Mesothelial cell of epicardium (in vitro differentiated cells): ENCODE data around the gene DDX18. TPM values are rescaled to one million over a fixed set of nuclear protein-coding genes. Genes with fewer than 3 reads are reported as not detected.

Experiments used
- DNase-seq, 2 experiments: peaks; one replicate each; pipeline ENCODE4 v3.0.0; 2021; ENCODE audit warnings: low spot score in 2 of 2; ENCODE audit not compliant: unreplicated experiment in 2 of 2
- H3K27ac Mint-ChIP-seq: 2 replicates; pipeline ENCODE4 v1.8.0; 2021; ENCODE audit warnings: mixed read lengths
- H3K27me3 Mint-ChIP-seq: 2 replicates; pipeline ENCODE4 v1.8.0; 2021; ENCODE audit warnings: low read depth, mixed read lengths
- H3K36me3 Mint-ChIP-seq: 2 replicates; pipeline ENCODE4 v1.8.0; 2021; ENCODE audit warnings: mixed read lengths
- H3K4me1 Mint-ChIP-seq: 2 replicates; pipeline ENCODE4 v1.8.0; 2021; ENCODE audit warnings: mixed read lengths
- H3K4me3 Mint-ChIP-seq: 2 replicates; pipeline ENCODE4 v1.8.0; 2021; ENCODE audit warnings: mild to moderate bottlenecking, moderate library complexity, mixed read lengths
- H3K9me3 Mint-ChIP-seq: 2 replicates; pipeline ENCODE4 v1.8.0; 2021; ENCODE audit warnings: mixed read lengths
- total RNA-seq: library from RNA; stranded (reverse); gene quantifications from 3 replicates; pipeline ENCODE4 v1.2.1, GENCODE V29; 2021
- TF ChIP-seq, protein P1 (sequence below): fragments of 200-600 bp; sonication (generic); IDR thresholded peaks from one replicate; pipeline ENCODE4 v1.5.0; 2021; ENCODE audit warnings: antibody characterized with exemption; ENCODE audit not compliant: unreplicated experiment

DDX18 gene
- total RNA-seq, 1 donor from 2014 or later: 64.4 TPM

DNA sequence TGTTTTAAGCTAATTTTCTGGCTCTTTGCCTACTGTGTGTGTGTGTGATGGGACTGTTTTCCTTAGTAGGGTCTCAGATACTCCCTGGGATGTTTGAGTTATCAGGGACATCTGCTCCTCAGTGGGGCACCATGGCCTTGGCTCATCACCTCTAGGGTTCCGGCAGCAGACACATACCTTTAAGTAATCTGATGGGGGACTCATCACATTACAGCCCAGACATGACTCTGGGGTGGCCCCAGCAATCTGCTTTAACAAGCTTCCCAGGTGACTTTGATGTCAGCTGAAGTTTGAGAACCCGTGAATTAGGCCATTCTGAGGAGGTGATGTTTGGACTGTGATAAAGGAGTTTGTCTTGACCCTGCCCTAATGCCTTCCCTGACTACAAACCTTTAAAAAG, 38.8 kb downstream of the DDX18 start:
- no peak for DNase-seq
- TF ChIP-seq, protein P1, sequence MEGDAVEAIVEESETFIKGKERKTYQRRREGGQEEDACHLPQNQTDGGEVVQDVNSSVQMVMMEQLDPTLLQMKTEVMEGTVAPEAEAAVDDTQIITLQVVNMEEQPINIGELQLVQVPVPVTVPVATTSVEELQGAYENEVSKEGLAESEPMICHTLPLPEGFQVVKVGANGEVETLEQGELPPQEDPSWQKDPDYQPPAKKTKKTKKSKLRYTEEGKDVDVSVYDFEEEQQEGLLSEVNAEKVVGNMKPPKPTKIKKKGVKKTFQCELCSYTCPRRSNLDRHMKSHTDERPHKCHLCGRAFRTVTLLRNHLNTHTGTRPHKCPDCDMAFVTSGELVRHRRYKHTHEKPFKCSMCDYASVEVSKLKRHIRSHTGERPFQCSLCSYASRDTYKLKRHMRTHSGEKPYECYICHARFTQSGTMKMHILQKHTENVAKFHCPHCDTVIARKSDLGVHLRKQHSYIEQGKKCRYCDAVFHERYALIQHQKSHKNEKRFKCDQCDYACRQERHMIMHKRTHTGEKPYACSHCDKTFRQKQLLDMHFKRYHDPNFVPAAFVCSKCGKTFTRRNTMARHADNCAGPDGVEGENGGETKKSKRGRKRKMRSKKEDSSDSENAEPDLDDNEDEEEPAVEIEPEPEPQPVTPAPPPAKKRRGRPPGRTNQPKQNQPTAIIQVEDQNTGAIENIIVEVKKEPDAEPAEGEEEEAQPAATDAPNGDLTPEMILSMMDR: no peak
- peaks cover 2% of the 10 kb centered on the region for H3K4me1 Mint-ChIP-seq
- peaks cover 63% of the 10 kb centered on the region for H3K27me3 Mint-ChIP-seq
- no peak overlapping the region for H3K27ac Mint-ChIP-seq
- no peaks in the 10 kb centered on the region for H3K9me3 Mint-ChIP-seq
- no peaks in the 10 kb centered on the region for H3K36me3 Mint-ChIP-seq
- H3K4me3 Mint-ChIP-seq: no peak overlapping the region

DNA sequence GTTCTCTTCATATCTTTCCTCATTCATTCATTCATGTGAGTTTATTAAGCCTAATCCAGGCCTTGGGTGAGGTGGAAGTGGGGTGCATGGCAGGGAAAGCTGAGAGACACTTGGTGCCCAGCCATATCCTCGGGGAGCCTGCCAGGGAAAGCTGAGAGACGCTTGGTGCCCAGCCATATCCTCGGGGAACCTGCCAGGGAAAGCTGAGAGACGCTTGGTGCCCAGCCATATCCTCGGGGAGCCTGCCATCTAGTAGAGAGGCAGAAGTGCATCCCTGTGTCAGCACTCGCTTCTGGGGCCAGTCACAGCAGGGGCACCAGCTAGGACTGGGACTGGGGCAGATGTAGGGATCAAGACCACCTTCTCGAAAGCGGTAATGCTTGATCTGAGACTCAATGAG, 39.4 kb downstream of the DDX18 start:
- H3K4me3 Mint-ChIP-seq: no peak overlapping the region
- no peak for DNase-seq
- H3K4me1 Mint-ChIP-seq: peaks cover 2% of the 10 kb centered on the region
- H3K9me3 Mint-ChIP-seq: no peaks in the 10 kb centered on the region
- TF ChIP-seq, protein P1: no peak
- peaks cover 59% of the 10 kb centered on the region for H3K27me3 Mint-ChIP-seq
- H3K36me3 Mint-ChIP-seq: no peaks in the 10 kb centered on the region
- H3K27ac Mint-ChIP-seq: no peak overlapping the region

DNA sequence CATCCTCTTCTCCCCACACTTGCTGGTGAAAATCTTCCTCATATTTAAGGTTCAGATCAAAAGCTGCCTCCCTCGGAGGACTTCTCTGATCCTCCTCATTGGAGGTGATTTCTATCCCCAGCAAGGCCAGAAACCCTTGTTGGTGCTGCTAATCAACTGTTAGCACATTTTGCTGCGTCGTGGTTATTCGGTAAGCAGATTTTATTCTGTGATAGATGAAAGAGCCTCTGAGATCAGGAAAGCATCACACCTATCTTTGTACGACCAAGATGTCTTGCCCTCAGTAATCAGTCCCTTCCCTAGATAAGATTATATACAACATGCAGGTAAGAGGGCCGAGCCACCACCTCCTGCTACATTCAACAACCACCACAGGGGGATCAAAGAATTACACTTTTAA, 40.1 kb downstream of the DDX18 start:
- Mint-ChIP-seq H3K4me1 (peaks cover 2% of the 10 kb centered on the region), H3K9me3 (no peaks in the 10 kb centered on the region), H3K4me3 (no peak overlapping the region), H3K36me3 (no peaks in the 10 kb centered on the region), H3K27me3 (peaks cover 53% of the 10 kb centered on the region), H3K27ac (no peak overlapping the region)
- TF ChIP-seq, protein P1: no peak
- no peak for DNase-seq

DNA sequence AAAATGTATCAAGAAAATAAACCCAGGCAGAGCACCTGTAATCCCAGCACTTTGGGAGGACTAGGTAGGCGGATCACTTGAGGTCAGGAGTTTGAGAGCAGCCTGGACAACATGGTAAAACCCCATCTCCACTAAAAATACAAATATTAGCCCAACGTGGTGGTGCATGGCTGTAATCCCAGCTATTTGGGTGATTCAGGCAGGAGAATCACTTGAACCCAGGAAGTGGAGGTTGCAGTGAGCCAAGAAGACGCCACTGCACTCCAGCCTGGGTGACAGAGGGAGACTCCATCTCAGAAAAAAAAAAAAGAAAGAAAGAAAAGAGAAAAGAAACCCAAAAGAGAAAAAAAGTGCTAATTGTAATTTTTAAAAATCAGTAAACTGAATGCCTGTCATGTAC, 41.4 kb downstream of the DDX18 start:
- H3K4me3 Mint-ChIP-seq: no peak overlapping the region
- peaks cover 42% of the 10 kb centered on the region for H3K27me3 Mint-ChIP-seq
- H3K36me3 Mint-ChIP-seq: no peaks in the 10 kb centered on the region
- TF ChIP-seq, protein P1: no peak
- H3K9me3 Mint-ChIP-seq: no peaks in the 10 kb centered on the region
- no peak overlapping the region for H3K27ac Mint-ChIP-seq
- DNase-seq: no peak
- no peaks in the 10 kb centered on the region for H3K4me1 Mint-ChIP-seq

DNA sequence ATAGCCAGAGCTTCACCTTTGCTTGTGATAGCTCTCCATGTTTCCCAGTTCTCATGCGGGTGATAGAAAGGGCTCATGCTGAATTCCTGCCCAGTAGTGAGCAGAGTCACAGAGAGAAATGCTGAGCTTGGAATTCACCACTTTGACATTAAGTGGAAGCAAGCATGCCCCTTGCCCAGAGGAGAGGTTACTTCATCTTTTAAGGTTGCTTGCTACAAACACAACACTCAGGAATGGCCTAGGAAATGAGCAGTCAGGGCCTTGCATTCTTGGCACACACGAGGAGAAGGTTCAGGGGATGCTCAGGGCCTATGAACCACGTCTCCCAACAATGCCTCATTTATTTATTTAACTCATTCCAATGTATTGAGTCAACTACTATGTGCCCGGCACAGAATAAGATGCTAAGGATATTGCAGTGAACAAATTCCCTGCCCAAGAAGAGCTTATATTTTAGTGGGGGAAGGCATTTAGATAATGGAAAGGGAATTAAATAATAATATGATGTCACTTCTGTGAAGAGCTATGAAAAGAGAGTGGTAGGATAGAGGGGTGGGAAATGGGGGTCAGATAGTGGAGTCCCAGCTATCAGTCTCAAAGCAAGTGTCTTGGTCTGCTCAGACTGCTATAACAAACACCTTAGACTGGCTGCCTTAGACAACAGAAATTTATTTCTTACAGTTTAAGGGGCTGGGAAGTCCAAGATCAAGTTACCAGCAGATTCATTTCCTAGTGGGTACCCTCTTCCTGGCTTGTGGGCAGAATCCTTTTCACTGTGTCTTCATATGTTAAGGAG, 42.1 kb downstream of the DDX18 start:
- DNase-seq: no peak
- Mint-ChIP-seq H3K9me3 (no peaks in the 10 kb centered on the region), H3K36me3 (no peaks in the 10 kb centered on the region), H3K27ac (no peak overlapping the region), H3K4me1 (no peaks in the 10 kb centered on the region), H3K27me3 (peaks cover 35% of the 10 kb centered on the region), H3K4me3 (no peak overlapping the region)
- TF ChIP-seq, protein P1: no peak
